ENCODE results near the gene VAPA. TPM values are rescaled to one million over a fixed set of nuclear protein-coding genes. Genes with fewer than 3 reads are reported as not detected.

Gene VAPA
- total and polyA plus RNA-seq, 9 of the 15 experiments (the other 6 are each of a cell fraction or from before 2014, with no cell fraction given) = 219 to 902 (median 526) TPM

GRCh38 chr18:9965711-9966624, 52.2 kb downstream of the VAPA start (continued):
- TF ChIP-seq HIVEP1 (CRISPR knock-in tag; IDR thresholded peaks at IDR 0.05) (no peak), ARID3B (CRISPR knock-in tag; IDR thresholded peaks at IDR 0.05; ENCODE audit: borderline replicate concordance) (no peak), ETS2 (tag; IDR thresholded peaks at IDR 0.05; ENCODE audit: borderline replicate concordance, poor library complexity, severe bottlenecking) (peak; percentile 58), ZFP36 (IDR thresholded peaks at IDR 0.05; ENCODE audit: low read depth, low read length, partially characterized antibody) (no peak), FOXA3 (CRISPR knock-in tag; conservative IDR thresholded peaks at IDR 0.05 in 1 of 2, IDR thresholded peaks at IDR 0.05 in 1 of 2) (peak in 1 of 2 experiments; percentile 68; a peak in 2 of 4 replicates), POLR2AphosphoS5 (IDR thresholded peaks at IDR 0.05; ENCODE audit: control insufficient read depth, insufficient read depth, low read depth, low read length) (no peak), TEAD4 (IDR thresholded peaks at IDR 0.05; ENCODE audit: low read length) (peak; percentile 51; the same call in 1 of the 2 replicates), TEAD4 (CRISPR knock-in tag; IDR thresholded peaks at IDR 0.05; ENCODE audit: borderline replicate concordance) (no peak), TEAD1 (CRISPR knock-in tag; IDR thresholded peaks at IDR 0.05) (peak in 1 of 2 experiments; percentile 78; a peak in 2 of 4 replicates), ZNF124 (CRISPR knock-in tag; IDR thresholded peaks at IDR 0.05) (no peak), RAD21 (CRISPR knock-in tag; conservative IDR thresholded peaks at IDR 0.05 in 1 of 2, IDR thresholded peaks at IDR 0.05 in 1 of 2) (peak in 1 of 2 experiments; percentile 19; a peak in 1 of 4 replicates), ESRRA (IDR thresholded peaks at IDR 0.05; ENCODE audit: borderline replicate concordance, low read depth) (peak; percentile 97; the same call in 1 of the 2 replicates), E2F1 (CRISPR knock-in tag; IDR thresholded peaks at IDR 0.05) (no peak), HMG20A (CRISPR knock-in tag; conservative IDR thresholded peaks at IDR 0.05) (0 out of 2 replicates have a peak, but pooled peaks have one; percentile 64), ATF3 (IDR thresholded peaks at IDR 0.05) (peak; percentile 62; the same call in 1 of the 2 replicates), ATF3 (CRISPR knock-in tag; conservative IDR thresholded peaks at IDR 0.05) (no peak), ZBTB9 (CRISPR knock-in tag; IDR thresholded peaks at IDR 0.05) (no peak), CTBP1 (IDR thresholded peaks at IDR 0.05; ENCODE audit: borderline replicate concordance) (peak; percentile 84), SRSF9 (IDR thresholded peaks at IDR 0.05; ENCODE audit: borderline replicate concordance, low read depth, low read length) (no peak), ZNF263 (CRISPR knock-in tag; IDR thresholded peaks at IDR 0.05; ENCODE audit: borderline replicate concordance) (0 out of 2 replicates have a peak, but pooled peaks have one; percentile 19), ZNF551 (CRISPR knock-in tag; IDR thresholded peaks at IDR 0.05) (no peak)
